Panc1 (cell line): ENCODE data around the gene PPARG. TPM values are rescaled to one million over a fixed set of nuclear protein-coding genes. Genes with fewer than 3 reads are reported as not detected.

Experiments
- ATAC-seq: fragments of 200-7000 bp; cut with Tn5 transposase; 2 replicates; pipeline ENCODE4 v1.9.1; 2020; ENCODE audit warnings: mild to moderate bottlenecking, moderate library complexity
- BruUV-seq: library from RNA; stranded (reverse); fragments of 400-500 nt; replicated peaks from 2 replicates; lab custom pipeline; 2021; lab: Mats Ljungman, UMichigan
- CTCF ChIA-PET: fragments of 300-600 bp; sonication (Branson Sonifier 250); formaldehyde crosslinking; loops from one replicate; lab custom pipeline; 2022; ENCODE audit warnings: antibody characterized with exemption; lab: Charles Lee
- POLR2A ChIA-PET: fragments of 300-600 bp; sonication (Branson Sonifier 250); formaldehyde crosslinking; loops from one replicate; lab custom pipeline; 2022; ENCODE audit warnings: antibody characterized with exemption; lab: Charles Lee
- DNase-seq: peaks from one replicate; pipeline ENCODE4 v3.0.0-alpha.2; 2010; ENCODE audit warnings: low read depth, low spot score
- H3K27ac ChIP-seq: 2 replicates; pipeline ENCODE4 v1.5.1; 2011; ENCODE audit warnings: mild to moderate bottlenecking, low read length, inconsistent platforms
- H3K27me3 ChIP-seq: fragments of 200-500 bp; sonication (Bioruptor generic); 2 replicates; pipeline ENCODE4 v1.6.0; 2014; ENCODE audit warnings: low read length, inconsistent platforms; ENCODE audit not compliant: control insufficient read depth, insufficient read depth
- H3K36me3 ChIP-seq: fragments of 200-500 bp; sonication (Bioruptor generic); 2 replicates; pipeline ENCODE4 v1.5.1; 2014; ENCODE audit warnings: inconsistent platforms, mild to moderate bottlenecking, low read length, moderate library complexity; ENCODE audit not compliant: control insufficient read depth, insufficient read depth
- H3K4me1 ChIP-seq: 2 replicates; pipeline ENCODE4 v1.5.1; 2011; ENCODE audit warnings: inconsistent platforms, mild to moderate bottlenecking, low read length, moderate library complexity; ENCODE audit not compliant: control insufficient read depth, insufficient read depth
- H3K4me3 ChIP-seq, 2 experiments: 2 replicates each; pipeline ENCODE4 v1.5.1; 2011 to 2012; ENCODE audit warnings: low read depth in 2 of 2, low read length in 2 of 2, mild to moderate bottlenecking in 2 of 2, inconsistent platforms in 1 of 2, moderate library complexity in 1 of 2
- H3K9me3 ChIP-seq: fragments of 200-500 bp; sonication (Bioruptor generic); 2 replicates; pipeline ENCODE4 v1.5.1; 2014; ENCODE audit warnings: low read depth, mild to moderate bottlenecking, inconsistent platforms, low read length, moderate library complexity; ENCODE audit not compliant: control insufficient read depth, insufficient read depth
- POLR2AphosphoS5 ChIP-seq: IDR thresholded peaks from 2 replicates; pipeline ENCODE4 v1.6.1; 2012; ENCODE audit warnings: mild to moderate bottlenecking, low read depth, low read length, moderate library complexity
- SIN3A ChIP-seq: IDR thresholded peaks from 2 replicates; pipeline ENCODE4 v1.6.1; 2012; ENCODE audit warnings: low read depth, mild to moderate bottlenecking, low read length, moderate library complexity, borderline replicate concordance; ENCODE audit not compliant: insufficient read depth
- TCF7L2 ChIP-seq: IDR thresholded peaks from 2 replicates; pipeline ENCODE4 v1.6.1; 2011; ENCODE audit warnings: mild to moderate bottlenecking, low read depth, low read length, inconsistent platforms
- in situ Hi-C: cut with HindIII; loops from 2 replicates; pipeline ENCODE4 v1.10.0; 2016; ENCODE audit warnings: low sequenced_read_pairs, low pct_unique_long_range_greater_than_20kb
- intact Hi-C: fragments of 100-400 bp; cut with micrococcal nuclease; formaldehyde crosslinking; loops from one replicate; pipeline ENCODE4 v1.10.0; 2022; ENCODE audit not compliant: unreplicated experiment
- total RNA-seq: library from RNA; stranded (reverse); gene quantifications from one replicate; pipeline ENCODE4 v1.2.1, GENCODE V29; 2021; ENCODE audit not compliant: unreplicated experiment
- TF ChIP-seq, protein P1 (sequence below): fragments of 450-650 bp; IDR thresholded peaks from 2 replicates; pipeline ENCODE4 v1.5.1; 2017; ENCODE audit warnings: mild to moderate bottlenecking
- TF ChIP-seq, protein P2 (sequence below), 2 experiments: IDR thresholded peaks; 2 replicates each; pipeline ENCODE4 v1.6.1; 2011 to 2012; ENCODE audit warnings: low read depth in 2 of 2, control low read depth in 1 of 2, low read length in 1 of 2, mild to moderate bottlenecking in 1 of 2, moderate library complexity in 1 of 2; ENCODE audit not compliant: insufficient read depth in 1 of 2

The PPARG gene
- total RNA-seq, 1 experiment from 2014 or later: 88.1 TPM

DNA sequence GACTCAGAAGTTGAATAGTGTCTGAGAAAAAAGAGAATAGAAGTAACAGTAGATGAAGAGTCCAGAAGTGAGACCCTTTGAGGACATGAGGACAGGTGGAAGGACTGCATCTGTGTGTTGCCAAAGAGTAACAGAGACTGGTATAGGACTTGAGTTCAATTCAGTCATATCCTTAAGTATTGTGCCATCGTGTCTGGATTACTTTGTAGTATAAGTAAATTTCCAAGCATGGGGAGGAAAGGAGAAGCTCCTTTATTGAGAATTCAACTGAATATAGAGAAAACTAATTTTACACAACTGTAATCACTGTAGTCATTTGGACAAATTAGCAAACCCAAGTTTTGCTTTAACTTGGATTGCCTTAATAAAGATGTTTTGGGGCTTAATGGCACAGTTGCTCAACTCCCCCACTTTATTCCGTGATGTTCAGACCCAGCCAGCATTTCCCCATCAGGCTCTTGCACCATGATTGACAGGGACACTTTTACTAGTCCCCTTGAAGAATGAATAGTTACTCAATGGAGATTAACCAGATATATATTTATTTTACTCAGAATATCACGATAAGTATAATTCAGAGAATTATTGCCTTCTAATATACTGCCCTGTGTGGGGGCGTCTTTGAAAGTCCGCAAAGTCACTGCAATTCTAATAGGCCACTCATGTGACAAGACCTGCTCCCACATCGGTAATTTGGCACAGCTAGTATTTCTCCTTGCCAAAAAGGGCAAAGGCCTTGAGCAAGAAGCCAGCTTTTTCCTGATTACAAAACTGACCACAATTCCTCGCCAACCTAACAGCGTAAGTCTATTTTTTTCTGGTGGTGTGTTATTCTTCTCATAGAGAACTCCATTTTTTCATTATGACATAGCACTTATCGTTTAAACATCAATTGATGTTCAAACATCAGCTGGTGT lies 61.3 kb downstream of the PPARG start:
- in situ Hi-C loops (no loop called here), intact Hi-C loops (no loop called here)
- ATAC-seq (no peak), DNase-seq (no peak)
- Histone ChIP-seq H3K4me1 (peaks cover 39% of the 10 kb centered on the region), H3K9me3 (no peaks in the 10 kb centered on the region), H3K27ac (peak overlapping the region; percentile 51), H3K4me3 (no peak overlapping the region), H3K27me3 (no peaks in the 10 kb centered on the region), H3K36me3 (no peaks in the 10 kb centered on the region)
- TF ChIP-seq POLR2AphosphoS5 (no peak), SIN3A (no peak), TCF7L2 (no peak)
- TF ChIP-seq, protein P1, sequence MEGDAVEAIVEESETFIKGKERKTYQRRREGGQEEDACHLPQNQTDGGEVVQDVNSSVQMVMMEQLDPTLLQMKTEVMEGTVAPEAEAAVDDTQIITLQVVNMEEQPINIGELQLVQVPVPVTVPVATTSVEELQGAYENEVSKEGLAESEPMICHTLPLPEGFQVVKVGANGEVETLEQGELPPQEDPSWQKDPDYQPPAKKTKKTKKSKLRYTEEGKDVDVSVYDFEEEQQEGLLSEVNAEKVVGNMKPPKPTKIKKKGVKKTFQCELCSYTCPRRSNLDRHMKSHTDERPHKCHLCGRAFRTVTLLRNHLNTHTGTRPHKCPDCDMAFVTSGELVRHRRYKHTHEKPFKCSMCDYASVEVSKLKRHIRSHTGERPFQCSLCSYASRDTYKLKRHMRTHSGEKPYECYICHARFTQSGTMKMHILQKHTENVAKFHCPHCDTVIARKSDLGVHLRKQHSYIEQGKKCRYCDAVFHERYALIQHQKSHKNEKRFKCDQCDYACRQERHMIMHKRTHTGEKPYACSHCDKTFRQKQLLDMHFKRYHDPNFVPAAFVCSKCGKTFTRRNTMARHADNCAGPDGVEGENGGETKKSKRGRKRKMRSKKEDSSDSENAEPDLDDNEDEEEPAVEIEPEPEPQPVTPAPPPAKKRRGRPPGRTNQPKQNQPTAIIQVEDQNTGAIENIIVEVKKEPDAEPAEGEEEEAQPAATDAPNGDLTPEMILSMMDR: no peak
- TF ChIP-seq, protein P2, sequence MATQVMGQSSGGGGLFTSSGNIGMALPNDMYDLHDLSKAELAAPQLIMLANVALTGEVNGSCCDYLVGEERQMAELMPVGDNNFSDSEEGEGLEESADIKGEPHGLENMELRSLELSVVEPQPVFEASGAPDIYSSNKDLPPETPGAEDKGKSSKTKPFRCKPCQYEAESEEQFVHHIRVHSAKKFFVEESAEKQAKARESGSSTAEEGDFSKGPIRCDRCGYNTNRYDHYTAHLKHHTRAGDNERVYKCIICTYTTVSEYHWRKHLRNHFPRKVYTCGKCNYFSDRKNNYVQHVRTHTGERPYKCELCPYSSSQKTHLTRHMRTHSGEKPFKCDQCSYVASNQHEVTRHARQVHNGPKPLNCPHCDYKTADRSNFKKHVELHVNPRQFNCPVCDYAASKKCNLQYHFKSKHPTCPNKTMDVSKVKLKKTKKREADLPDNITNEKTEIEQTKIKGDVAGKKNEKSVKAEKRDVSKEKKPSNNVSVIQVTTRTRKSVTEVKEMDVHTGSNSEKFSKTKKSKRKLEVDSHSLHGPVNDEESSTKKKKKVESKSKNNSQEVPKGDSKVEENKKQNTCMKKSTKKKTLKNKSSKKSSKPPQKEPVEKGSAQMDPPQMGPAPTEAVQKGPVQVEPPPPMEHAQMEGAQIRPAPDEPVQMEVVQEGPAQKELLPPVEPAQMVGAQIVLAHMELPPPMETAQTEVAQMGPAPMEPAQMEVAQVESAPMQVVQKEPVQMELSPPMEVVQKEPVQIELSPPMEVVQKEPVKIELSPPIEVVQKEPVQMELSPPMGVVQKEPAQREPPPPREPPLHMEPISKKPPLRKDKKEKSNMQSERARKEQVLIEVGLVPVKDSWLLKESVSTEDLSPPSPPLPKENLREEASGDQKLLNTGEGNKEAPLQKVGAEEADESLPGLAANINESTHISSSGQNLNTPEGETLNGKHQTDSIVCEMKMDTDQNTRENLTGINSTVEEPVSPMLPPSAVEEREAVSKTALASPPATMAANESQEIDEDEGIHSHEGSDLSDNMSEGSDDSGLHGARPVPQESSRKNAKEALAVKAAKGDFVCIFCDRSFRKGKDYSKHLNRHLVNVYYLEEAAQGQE (IDR thresholded peaks at IDR 0.05; ENCODE audit: insufficient read depth in 1 of 2, low read depth in 2 of 2, low read length in 1 of 2): no peak
- POLR2A ChIA-PET: no interaction called here
- BruUV-seq: no TSS peak
- CTCF ChIA-PET: no interaction called here

DNA sequence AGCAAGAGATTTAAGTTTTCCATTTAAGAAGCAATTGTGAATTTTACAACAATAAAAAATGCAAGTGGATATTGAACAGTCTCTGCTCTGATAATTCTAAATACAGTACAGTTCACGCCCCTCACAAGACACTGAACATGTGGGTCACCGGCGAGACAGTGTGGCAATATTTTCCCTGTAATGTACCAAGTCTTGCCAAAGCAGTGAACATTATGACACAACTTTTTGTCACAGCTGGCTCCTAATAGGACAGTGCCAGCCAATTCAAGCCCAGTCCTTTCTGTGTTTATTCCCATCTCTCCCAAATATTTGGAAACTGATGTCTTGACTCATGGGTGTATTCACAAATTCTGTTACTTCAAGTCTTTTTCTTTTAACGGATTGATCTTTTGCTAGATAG lies 62.3 kb downstream of the PPARG start:
- peak overlapping the region; percentile 51; the same call in 1 of the 2 replicates for H3K27ac ChIP-seq
- no peaks in the 10 kb centered on the region for H3K27me3 ChIP-seq
- TF ChIP-seq, protein P1: no peak
- no peak for TF ChIP-seq SIN3A
- TF ChIP-seq TCF7L2: no peak
- TF ChIP-seq, protein P2 (IDR thresholded peaks at IDR 0.05; ENCODE audit: insufficient read depth in 1 of 2, low read depth in 2 of 2, low read length in 1 of 2): no peak
- no peak for TF ChIP-seq POLR2AphosphoS5
- H3K4me3 ChIP-seq: no peak overlapping the region
- H3K4me1 ChIP-seq: peaks cover 48% of the 10 kb centered on the region
- ChIA-PET CTCF (no interaction called here), POLR2A (no interaction called here)
- intact Hi-C loops: no loop called here
- in situ Hi-C loops: no loop called here
- no peaks in the 10 kb centered on the region for H3K36me3 ChIP-seq
- H3K9me3 ChIP-seq: no peaks in the 10 kb centered on the region
- BruUV-seq: no TSS peak
- ATAC-seq (no peak), DNase-seq (no peak)
